ENCODE results near the gene NGB.

The NGB gene

DNA sequence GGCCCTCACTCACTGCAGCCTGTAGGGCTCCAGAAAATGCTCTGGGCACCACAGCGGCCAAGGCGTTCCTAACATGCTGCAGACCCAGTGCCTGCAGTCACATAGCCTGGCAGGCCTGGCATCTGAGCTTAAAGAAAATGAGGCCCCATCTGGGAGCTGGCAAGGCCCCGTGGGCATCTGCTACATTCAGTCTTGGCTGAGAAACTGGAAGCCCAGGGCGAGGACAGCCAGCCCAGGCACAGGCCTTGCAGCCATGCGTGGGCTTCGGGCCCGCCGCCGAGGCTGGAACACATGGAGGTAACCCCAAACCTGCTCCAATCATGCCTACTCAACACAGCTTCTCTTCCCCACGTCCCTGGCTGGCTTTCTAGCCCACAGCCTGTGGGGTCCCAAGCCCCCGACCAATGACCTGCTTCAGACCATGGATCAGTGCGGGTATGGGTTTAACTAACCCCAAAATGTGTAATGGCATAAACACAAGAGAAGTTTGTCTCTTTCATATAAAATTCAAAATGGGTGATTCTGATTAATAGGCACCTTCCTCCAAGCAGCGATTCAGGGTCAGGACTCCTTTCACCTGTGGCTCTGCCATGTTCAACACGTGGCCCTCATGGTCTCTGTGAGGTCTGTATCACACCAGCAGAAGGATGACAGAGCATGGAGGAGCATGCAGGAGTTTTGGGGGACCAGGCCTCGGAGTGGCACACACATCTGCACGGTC lies 6.4 kb downstream of the NGB start:
- DNase-seq (ENCODE audit: low read depth): no peak

DNA sequence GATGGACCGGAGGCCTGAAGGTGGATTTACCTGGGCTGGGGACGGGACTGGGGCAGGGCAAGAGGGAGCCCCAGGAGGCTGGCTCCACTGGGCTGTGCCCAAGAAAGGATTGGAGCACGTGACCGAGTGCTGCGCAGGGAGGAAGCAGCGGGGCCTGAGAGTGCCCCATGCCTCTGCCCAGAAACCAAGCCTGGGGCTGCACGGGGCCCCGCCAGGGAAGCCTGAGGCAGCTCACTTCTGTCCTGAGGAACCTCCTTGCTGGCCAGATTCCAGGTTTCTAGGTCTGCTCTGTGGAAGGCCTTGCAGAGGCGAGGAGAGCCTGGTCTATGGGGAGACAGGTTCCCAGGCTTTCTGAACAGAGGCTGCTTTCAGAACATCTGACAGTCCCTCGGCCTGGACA lies 10.4 kb downstream of the NGB start:
- DNase-seq (ENCODE audit: low read depth): no peak

DNA sequence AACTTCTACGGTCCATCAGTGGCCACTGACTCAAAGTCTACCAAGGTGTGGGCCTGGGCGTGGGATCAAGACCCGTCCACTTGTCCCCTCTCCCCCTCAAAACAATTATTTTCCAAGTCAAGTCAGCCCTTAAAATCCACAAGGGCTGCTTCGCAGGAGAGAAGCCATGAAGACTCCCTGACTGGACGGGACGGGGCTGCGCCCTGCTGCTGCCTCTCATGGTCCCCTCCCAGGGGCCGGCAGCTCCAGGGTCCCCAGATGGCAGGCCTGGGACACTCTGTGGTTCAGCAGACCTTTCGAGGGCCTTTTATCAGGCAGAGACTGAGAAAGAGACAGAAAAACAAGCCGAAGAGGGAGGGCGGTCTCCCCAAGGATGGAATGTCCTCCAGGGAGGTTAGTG lies 10.8 kb downstream of the NGB start:
- DNase-seq (ENCODE audit: low read depth): no peak

DNA sequence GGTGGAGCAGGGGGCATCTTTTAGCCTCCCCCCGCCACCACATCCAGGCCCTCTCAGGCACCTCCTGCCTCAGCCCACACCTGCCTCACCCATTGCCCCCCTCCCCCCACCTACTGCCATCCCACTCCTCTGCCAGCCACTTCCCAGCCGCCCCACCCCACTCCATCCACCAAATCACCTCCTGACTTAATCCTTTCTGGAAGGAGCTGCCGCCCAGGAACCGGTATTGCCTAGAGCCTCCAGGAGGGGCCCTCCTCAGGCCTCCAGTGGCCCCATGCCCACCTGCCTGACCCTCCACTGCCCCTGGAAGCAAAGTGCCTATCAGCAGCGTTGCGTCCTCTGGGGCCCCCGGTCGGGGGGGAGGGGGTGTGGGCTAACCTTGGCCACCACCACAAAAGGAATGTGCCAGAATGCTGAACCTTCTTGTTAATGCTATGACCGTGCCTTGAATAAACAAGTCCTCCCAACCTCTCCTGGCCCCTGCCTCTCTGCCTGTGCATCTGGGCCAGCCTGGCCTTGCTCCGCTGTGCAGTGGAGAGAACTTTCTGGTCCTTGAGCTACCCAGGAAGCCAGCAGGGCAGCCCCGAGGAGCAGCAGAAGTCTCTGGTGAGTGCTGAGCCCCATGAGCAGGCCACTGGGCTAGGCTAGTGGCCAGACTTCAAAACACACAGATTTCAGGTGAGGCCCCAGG lies 11.8 kb downstream of the NGB start:
- DNase-seq (ENCODE audit: low read depth): no peak

DNA sequence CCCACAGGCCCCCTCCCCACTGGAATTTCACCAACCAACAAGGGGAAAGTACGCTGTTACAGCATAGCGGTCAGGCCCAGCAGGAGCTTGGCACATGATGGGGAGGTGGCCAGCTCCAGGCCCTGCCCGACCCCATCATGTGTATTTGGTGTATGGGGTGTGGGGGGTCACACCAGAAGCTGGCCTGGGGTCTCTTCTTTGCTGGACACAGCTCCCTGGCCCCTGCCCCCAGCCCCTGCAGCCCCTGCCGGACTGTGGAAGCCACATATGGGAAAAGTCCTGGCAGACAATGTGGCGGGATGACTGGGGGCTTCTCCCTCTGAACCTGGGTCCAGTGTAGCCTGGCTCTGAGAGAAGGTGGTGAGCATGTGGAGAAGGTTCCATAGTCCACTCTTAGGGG lies 12.4 kb downstream of the NGB start:
- DNase-seq (ENCODE audit: low read depth): no peak

DNA sequence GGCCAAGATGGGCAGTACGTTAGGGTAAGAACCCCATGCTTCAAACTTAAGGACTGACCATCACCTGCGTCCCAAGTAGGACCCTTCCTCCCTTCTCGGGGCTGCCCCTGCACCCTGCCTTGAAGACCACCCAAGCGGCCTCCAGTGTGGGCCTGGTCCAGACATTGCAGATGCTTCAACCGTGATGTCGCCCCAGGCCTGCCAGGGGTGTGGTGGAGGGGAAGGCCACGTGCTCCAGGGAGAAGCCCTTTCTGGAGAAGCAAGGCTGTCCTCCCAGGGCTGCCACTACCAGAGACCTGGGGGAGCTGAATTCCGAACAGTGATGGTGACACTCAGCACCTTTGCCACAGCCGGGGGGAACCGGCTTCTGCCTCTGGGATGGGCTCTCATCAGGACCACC lies 13.3 kb downstream of the NGB start:
- DNase-seq (ENCODE audit: low read depth): no peak

DNA sequence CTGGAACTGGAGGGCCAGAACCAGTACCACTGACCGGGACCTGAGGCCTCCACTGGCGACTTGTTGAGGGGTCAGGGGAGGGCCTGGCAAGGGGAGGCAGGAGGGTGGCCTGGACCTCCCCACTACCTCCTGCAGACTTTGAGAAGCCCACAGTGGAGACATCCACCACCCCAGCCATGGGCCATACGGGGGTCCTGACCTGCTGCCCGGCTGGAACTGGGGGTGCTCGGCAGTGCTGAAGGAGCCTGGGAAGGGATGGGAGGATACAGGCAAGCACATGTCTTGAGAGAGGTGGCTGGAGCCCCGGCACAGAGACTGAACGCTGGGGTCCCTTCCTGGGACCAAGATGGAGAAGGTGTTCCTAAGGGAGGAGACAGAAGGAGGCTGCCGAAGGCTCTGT lies 14.3 kb downstream of the NGB start:
- DNase-seq (ENCODE audit: low read depth): no peak

DNA sequence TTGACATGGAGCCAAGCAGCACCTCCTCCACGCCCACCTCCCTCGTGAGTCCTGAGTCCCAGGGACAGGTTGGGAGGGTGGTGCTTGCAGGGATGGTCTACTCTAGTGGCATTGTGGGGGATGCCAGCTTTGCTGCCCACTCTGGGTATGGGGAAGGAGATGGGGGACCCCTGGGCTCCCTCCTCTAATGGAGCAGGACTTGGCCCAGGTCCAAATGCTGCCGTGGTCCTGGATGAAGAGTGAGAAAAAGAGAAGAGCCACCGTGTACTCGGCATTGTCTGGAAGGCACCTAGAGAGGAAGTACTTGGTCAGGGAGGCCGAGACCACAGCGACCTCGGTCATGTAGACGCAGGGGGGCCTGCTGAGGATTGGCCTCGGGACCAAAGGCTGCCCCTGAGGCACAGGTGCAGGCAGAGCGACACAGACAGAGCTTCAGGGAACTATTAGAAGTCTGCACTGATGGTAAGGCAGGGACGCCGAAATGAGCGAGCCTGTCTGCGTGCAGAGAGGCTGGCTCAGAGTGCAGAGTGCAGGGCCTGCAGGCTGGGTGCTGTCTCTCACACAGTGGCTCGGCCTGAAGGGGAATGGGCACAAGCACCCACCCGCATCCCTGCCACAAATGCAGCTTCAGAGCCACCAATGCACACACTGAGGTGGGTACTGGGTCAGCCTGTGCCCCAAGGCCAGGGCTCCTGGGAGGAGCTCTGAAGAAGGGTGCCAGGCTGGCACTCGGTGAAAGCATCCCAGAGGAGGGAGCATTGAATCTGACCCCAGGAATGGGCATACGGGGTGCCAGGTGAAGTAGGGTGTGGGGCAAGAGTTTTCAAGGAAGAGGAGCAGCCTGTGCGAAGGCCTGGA lies 17.4 kb downstream of the NGB start:
- no peak for DNase-seq (ENCODE audit: low read depth)

DNA sequence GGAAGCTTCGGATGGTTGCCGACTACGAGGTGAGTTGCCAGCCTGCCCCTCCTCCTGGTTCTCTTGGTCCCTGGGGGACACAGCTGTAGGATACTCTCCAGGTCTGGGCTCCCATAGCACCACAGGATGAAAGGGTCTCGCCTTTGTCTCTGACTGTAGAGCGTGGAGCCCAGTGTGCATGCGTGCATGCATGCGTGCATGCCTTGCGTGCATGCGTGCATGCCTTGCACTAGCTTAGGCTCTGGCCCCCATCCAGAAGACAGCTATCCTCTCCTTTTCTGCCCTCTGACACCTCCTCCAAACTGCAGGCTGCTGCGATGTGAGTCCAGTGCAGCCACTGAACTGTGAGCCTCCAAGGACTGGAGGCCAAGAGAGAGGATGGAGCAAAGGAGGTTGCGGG lies 19.1 kb downstream of the NGB start:
- no peak for DNase-seq (ENCODE audit: low read depth)

DNA sequence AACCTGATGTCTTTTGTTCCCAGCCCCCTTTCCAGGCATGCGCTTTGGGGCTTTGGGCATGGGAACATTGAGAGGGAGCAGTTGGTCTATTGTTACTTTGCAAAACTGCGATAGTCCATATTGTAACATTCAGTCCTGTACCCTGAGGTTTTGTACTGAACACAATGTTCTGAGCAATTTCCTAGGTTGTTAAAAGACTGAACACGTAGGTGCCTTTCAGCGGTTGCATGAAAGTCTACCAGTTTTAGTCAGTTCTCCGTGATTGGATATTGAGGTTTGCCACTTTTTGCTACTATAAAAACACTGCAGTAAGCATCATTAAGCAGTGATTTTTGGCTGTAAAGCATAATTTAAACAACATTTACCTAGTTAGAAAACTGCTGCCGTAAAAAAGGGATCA lies 20.1 kb downstream of the NGB start:
- no peak for DNase-seq (ENCODE audit: low read depth)

DNA sequence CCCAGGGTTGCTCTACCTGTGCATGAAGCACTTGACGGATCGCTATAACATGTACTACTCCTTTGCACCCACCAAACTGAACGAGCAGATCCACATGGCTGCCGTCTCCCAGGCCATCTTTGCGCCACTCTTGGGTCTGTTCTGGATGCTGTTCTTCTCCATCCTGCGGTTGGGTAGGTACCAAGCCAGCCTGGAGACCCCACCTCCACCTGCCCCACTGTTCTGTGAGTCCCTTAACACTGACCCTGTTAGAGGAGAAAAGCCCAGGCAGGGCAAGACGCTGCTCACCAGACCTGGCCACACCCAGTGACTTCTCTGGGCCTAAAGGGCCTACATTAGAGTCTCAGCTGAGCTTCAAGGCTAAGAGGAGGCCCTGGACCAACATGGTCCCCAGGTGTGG lies 21.7 kb downstream of the NGB start:
- DNase-seq (ENCODE audit: low read depth): no peak

DNA sequence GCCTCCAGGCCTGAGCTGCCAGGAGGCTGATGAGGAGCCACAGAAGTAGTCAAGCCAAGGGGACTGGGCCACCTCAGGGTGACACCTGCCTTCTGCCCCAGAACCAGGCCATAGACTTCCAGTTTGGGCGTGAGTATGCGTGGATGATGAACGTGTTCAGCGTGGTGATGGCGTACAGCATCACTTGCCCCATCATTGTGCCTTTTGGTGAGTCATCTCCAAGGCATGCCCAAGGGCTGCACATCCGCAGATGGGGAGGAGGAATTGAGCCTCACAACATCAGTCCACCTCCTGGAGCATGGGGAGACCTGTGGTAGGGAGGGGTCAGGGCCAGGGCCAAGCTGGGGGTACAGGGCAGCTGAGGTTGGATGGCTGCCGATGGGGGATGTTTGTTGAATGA lies 22.3 kb downstream of the NGB start:
- no peak for DNase-seq (ENCODE audit: low read depth)

DNA sequence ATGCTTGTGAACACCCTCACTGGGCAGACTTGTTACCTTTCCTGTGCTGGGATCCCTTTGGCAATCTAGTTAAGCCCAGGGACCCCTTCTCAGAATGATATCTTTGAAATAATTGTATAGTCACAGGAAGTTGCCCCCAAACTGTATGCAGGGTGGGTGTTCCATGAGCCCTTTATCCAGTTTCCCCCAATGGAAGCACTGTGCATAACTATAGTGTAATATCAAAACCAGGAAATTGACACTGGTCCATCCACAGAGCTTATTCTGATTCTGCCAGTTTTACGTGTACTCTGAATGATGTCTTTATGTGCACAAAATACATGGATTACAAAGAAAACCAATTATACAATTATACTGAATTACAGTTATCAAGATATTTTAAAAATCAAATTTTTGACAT lies 24.2 kb downstream of the NGB start:
- no peak for DNase-seq (ENCODE audit: low read depth)

DNA sequence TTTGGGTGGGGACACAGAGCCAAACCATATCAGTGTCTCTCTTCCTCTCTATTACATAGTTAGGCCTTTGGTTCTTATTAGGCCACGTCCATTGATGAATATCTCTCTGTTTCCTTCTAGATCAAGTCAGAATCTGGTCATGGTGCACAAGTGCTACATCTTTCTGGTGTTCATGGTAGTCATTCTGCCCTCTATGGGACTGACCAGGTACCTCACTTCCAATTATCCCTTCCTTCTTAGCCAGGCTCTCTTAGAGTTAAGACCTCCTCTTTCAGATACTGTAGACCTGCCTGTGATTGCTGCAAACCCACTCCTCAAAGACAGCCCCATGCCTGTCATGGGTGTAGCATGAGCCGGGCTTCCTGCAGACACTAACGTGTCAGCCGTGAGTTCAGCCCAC lies 25.2 kb downstream of the NGB start:
- no peak for DNase-seq (ENCODE audit: low read depth)

DNA sequence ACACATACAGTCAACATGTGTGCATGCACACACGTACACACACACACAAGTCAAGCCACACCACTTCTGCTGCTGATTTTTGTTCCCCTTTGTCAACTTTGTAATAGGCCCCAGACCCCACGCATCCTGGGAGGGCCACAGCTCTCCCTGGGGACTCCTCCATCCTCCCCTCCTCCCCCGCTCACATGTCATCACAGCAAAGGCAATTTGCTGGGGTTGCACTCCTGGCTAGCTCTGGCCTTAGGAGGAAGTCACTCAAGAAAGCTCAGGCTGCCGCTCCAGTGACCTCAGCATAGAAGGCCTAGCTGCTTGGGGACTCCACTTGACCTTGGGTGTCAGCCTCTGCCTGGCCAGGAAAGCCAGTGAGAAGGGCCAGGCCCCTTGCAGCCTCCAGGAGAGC lies 27.2 kb downstream of the NGB start:
- no peak for DNase-seq (ENCODE audit: low read depth)

DNA sequence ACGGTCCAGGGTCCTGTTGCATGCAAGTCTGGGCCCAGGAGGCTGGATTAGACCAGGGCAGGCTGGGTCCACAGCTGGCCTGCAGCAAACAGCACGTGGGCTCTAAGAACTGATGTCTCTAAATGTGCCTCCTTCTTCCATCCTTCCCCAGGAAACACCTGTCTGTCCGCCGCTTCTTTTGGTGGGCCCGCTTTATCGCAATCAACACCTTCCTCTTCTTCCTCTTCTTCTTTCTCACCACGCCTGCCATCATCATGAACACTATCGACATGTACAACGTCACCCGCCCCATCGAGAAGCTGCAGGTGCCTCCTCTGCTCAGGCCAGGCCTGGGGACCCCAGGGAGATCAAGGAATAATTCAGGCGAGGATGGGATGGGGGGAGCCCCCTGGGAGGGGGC lies 28.3 kb downstream of the NGB start:
- DNase-seq (ENCODE audit: low read depth): no peak

DNA sequence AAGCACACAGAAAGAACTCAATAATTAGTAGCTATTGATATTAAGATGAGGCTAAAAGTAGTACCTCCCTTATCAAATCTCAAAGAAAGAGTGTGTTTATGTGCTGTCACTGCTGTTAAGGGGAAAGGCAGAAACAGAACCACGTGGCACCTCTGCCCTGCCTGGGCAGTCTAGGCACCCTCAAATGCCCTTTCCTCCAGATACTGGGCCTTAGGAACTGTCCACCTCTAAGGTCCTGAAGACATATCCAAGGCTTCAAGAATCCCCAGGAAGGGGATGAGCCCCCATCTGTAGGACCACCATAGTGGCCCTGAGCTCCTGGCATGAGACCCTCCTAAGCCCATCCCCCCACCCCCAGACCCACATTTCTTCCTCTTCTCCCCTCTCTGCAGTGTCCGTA lies 29.1 kb downstream of the NGB start:
- DNase-seq (ENCODE audit: low read depth): no peak

DNA sequence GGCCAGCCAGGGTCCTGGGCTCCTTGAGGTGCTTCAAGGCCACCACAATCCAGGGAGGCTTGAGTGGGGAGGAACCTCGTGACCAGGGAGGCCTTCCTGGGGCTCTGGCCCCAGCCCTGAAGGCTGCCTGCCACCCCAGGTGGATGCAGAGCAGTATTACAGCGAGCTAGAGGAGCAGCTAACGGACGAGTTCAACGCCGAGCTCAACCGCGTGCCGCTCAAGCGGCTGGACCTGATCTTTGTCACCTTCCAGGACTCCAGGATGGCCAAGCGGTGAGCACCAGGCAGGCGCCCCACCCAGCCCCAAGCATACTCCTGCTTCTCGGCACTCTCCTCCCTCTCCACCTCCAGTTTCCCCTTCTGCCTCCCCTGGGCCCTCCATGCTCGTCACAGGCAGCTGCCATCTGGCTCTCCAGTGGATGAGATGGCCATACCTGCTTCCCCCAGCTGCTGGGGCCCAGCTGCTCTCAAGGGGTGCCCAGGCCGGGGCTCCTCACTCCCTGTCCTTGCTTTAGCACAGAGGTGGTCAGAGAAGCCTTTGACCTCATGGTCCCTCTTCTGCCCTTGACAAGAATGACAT lies 30.6 kb downstream of the NGB start:
- no peak for DNase-seq (ENCODE audit: low read depth)

DNA sequence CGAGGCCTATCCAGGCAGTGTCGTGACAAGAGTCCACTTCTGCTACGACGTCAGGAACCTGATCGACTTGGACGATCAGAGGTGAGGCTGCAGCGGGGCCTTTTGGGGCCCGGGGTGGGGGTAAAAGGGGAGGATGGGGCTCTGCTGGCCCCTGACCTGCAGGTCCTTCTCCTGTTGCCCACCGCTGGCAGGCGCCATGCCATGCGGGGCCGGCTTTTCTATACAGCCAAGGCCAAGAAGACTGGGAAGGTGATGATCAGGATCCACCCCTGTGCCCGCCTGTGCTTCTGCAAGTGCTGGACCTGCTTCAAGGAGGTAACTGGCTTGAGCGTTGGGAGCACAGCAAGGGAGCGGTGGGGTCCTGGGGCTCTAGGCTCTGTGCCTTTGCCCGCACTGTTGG lies 31.6 kb downstream of the NGB start:
- no peak for DNase-seq (ENCODE audit: low read depth)

DNA sequence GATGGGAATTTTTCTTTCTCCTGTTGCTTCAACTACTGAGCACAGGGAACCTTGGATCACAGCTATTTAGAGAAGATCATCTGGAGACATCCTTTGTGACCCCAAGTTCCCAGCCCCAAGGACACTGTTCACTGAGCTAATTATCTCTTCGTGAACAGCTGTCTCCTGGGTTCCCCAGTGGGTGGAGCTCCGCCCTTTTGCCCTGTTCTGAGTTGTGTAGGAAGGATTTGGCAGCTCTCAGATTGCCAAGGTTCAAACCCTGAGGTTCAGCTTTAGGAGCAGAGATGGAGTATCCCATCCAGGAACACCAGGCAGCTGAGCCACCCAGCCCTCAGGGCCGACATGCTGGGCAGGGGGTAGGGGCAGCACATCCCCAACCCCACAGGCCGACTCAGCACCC lies 32.0 kb downstream of the NGB start:
- DNase-seq (ENCODE audit: low read depth): no peak

DNA sequence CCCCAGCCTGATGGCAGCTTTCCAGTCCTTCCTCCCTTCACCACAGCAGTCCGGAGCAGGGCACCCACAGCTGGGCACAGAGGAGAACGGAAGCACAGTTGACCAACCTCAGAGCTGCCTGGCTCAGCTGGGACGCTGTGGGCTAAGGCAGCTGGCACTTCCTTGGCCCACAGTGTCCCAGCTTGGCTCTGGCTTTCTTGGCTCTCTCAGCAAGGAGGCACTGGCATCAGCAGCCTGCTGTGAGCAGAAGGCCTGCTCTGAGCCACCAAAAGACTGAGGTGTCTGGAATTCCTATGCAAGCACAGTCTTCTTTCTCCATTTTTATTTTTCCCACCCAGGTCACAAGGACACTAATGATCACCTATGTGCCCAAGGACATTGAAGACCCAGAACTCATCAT lies 32.6 kb downstream of the NGB start:
- DNase-seq (ENCODE audit: low read depth): no peak

DNA sequence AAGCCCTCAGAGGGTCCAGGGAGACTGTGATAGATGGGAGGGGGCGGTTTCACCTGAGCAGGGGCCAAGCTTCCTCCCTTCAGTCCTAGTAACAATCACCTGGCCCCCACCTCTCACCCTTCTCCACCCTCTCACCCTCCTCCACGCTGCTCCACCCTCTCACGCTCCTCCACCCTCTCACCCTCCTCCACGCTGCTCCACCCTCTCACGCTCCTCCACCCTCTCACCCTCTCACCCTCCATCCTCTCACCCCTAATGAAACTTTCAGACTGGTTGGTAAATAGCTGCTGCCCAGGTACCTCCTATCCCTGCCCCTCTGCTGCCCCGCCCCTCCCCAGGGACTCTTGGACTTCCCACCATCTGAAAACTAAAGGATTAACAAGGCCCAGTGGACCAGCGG lies 34.2 kb downstream of the NGB start:
- no peak for DNase-seq (ENCODE audit: low read depth)

DNA sequence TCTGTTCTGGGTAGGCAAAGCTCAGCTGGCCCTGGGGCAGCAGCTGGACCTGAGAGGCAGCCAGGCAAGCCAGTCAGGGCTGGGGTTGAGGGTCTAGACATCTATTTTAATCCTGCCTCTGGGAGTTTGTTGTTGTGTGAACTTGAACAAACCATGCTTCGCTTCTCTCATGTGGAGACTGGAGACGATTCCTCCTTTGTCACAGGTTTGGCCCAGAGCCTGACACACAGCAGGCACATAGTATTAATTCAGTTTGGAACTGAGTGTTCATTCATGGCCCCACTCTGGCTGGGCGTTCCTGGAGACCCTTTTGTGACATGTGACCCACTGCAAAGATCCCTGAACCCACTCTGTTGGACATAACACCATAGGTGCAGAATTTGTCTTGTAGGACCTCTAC lies 39.3 kb downstream of the NGB start:
- DNase-seq (ENCODE audit: low read depth): no peak

All from non-pigmented ciliary epithelial cell (primary cell).